Fibroblast of lung (primary cell): ENCODE results near the gene TNFSF15. TPM values are rescaled to one million over a fixed set of nuclear protein-coding genes. Genes with fewer than 3 reads are reported as not detected.
A peak's percentile ranks its signal among the peaks of the same experiment; 100 is the strongest.

Source experiments
- DNase-seq, 2 donors: peaks; one replicate each; pipeline versions ENCODE4 v3.0.0 to v3.0.0-alpha.2; 2010; ENCODE audit warnings: low read depth in 2 of 2
- H2AFZ ChIP-seq: 2 replicates; pipeline ENCODE4 v1.5.1; 2012; ENCODE audit warnings: low read length, control low read depth, inconsistent platforms
- H3K27ac ChIP-seq: 2 replicates; pipeline ENCODE4 v1.5.1; 2011; ENCODE audit warnings: low read length, control low read depth; ENCODE audit not compliant: insufficient read depth
- H3K27me3 ChIP-seq: 2 replicates; pipeline ENCODE4 v1.5.1; 2011; ENCODE audit warnings: mild to moderate bottlenecking, low read length; ENCODE audit not compliant: control insufficient read depth, insufficient read depth
- H3K36me3 ChIP-seq: 2 replicates; pipeline ENCODE4 v1.5.1; 2011; ENCODE audit warnings: low read length; ENCODE audit not compliant: control insufficient read depth, insufficient read depth
- H3K4me1 ChIP-seq: 2 replicates; pipeline ENCODE4 v1.5.1; 2011; ENCODE audit warnings: low read length; ENCODE audit not compliant: control insufficient read depth, insufficient read depth; ENCODE audit errors: extremely low read depth
- H3K4me2 ChIP-seq: 2 replicates; pipeline ENCODE4 v1.5.1; 2011; ENCODE audit warnings: low read length, control low read depth; ENCODE audit not compliant: insufficient read depth; ENCODE audit errors: extremely low read depth
- H3K4me3 ChIP-seq, 4 experiments: fragments of 200-600 bp in 1 of 4; sonication (generic) in 1 of 4; replicated peaks in 1 of 4; 2 replicates each; pipeline ENCODE4 v1.5.1; 2011 to 2016; ENCODE audit warnings: low read length in 4 of 4, low read depth in 3 of 4, mild to moderate bottlenecking in 3 of 4, control low read depth in 2 of 4, inconsistent platforms in 1 of 4, mixed read lengths in 1 of 4; ENCODE audit not compliant: insufficient read depth in 1 of 4; ENCODE audit errors: control extremely low read depth in 1 of 4
- H3K79me2 ChIP-seq: 2 replicates; pipeline ENCODE4 v1.5.1; 2012; ENCODE audit warnings: mild to moderate bottlenecking, low read length, inconsistent platforms; ENCODE audit not compliant: control insufficient read depth, insufficient read depth
- H3K9ac ChIP-seq: 2 replicates; pipeline ENCODE4 v1.5.1; 2011; ENCODE audit warnings: mild to moderate bottlenecking, low read length, control low read depth; ENCODE audit not compliant: insufficient read depth
- H3K9me3 ChIP-seq: 2 replicates; pipeline ENCODE4 v1.5.1; 2012; ENCODE audit warnings: low read depth, low read length; ENCODE audit not compliant: control insufficient read depth, insufficient read depth
- H4K20me1 ChIP-seq: 2 replicates; pipeline ENCODE4 v1.5.1; 2011; ENCODE audit warnings: low read length; ENCODE audit not compliant: control insufficient read depth, insufficient read depth; ENCODE audit errors: extremely low read depth
- CTCF ChIP-seq, 2 donors: IDR thresholded peaks in 1 of 2; conservative IDR thresholded peaks in 1 of 2; 1 replicate in 1 of 2; 2 replicates in 1 of 2; pipeline ENCODE4 v1.5.1; 2011 to 2012; ENCODE audit warnings: low read length in 2 of 2, control low read depth in 1 of 2, inconsistent platforms in 1 of 2, low read depth in 1 of 2, mild to moderate bottlenecking in 1 of 2
- EZH2 ChIP-seq: IDR thresholded peaks from 2 replicates; pipeline ENCODE4 v1.5.1; 2012; ENCODE audit warnings: low read length, control low read depth, mild to moderate bottlenecking; ENCODE audit errors: missing control alignments
- polyA plus RNA-seq, 2 donors: library from polyadenylated mRNA; depleted of rRNA in 1 of 2; stranded (reverse) in 1 of 2; unstranded in 1 of 2; fragments of >200 nt; gene quantifications; 2 replicates each; pipeline ENCODE4 v1.2.1, GENCODE V29; 2011 to 2012; ENCODE audit warnings: missing spikeins in 1 of 2
- total RNA-seq: library from RNA; depleted of rRNA; stranded (reverse); fragments of >200 nt; gene quantifications from 2 replicates; pipeline ENCODE4 v1.2.1, GENCODE V29; 2014

Gene TNFSF15
- total and polyA plus RNA-seq, 2 donors (not counting 1 experiment from before 2014, with no cell fraction given), result 0.33 to 0.76 TPM

DNA sequence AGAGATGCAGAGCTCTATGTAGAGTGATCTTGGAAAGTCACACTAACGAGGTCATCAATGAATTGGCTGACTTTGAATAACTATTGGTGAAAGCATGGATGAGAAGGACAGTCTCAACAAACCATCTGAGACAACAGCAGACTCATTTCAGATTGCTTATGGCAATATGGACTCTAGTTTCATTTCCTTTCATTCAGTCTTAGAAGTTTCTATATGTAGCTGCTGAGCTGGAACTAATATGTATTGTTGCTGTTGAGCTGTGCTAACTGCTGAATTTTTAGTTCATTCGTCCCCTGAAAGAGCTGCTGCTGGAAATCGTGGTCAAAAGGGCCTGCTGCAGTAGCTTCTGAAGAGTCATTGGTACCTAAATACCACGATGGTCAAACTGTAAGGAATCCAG lies 31.3 kb downstream of the TNFSF15 start:
- TF ChIP-seq EZH2 (no peak), CTCF (conservative IDR thresholded peaks at IDR 0.05 in 1 of 2, IDR thresholded peaks at IDR 0.05 in 1 of 2; ENCODE audit: low read depth in 1 of 2, low read length in 2 of 2) (no peak)
- Histone ChIP-seq H2AFZ (no peak overlapping the region), H3K79me2 (no peaks in the 10 kb centered on the region), H3K36me3 (no peaks in the 10 kb centered on the region), H4K20me1 (no peaks in the 10 kb centered on the region), H3K27me3 (peaks cover 6% of the 10 kb centered on the region), H3K4me2 (no peak overlapping the region), H3K9ac (no peak overlapping the region), H3K4me3 (no peak overlapping the region), H3K27ac (no peak overlapping the region), H3K4me1 (no peaks in the 10 kb centered on the region), H3K9me3 (no peaks in the 10 kb centered on the region)
- no peak for DNase-seq

DNA sequence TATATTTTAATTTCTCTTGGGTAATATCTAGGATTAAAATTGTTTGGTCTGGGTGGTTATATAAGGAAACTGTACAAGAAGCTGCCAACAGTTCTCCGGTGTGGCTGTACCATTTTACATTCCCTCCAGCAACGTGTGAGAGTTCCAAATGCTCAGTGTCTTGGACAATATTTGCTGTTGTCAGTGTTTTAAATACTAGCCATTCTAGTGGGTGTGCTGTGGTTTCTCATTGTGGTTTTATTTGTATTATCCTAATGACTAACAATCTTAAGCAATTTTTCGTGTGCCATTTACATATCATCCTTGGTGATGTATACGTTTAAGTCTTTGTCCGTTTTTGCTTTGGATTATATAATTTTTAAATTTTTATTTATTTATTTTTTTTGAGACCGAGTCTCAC lies 34.0 kb downstream of the TNFSF15 start:
- Histone ChIP-seq H3K4me3 (no peak overlapping the region), H3K9me3 (no peaks in the 10 kb centered on the region), H3K36me3 (no peaks in the 10 kb centered on the region), H3K79me2 (no peaks in the 10 kb centered on the region), H3K27ac (no peak overlapping the region), H3K9ac (no peak overlapping the region), H2AFZ (no peak overlapping the region), H4K20me1 (no peaks in the 10 kb centered on the region), H3K4me1 (no peaks in the 10 kb centered on the region), H3K27me3 (peaks cover 5% of the 10 kb centered on the region), H3K4me2 (no peak overlapping the region)
- TF ChIP-seq EZH2 (no peak), CTCF (conservative IDR thresholded peaks at IDR 0.05 in 1 of 2, IDR thresholded peaks at IDR 0.05 in 1 of 2; ENCODE audit: low read depth in 1 of 2, low read length in 2 of 2) (no peak)
- peak in 1 of 2 donors; percentile 83 for DNase-seq

GRCh38 chr9:114770991-114771390 lies 34.8 kb downstream of the TNFSF15 start:
- no peaks in the 10 kb centered on the region for H4K20me1 ChIP-seq
- H3K79me2 ChIP-seq, result no peaks in the 10 kb centered on the region
- H2AFZ ChIP-seq, result no peak overlapping the region
- no peaks in the 10 kb centered on the region for H3K4me1 ChIP-seq
- H3K9ac ChIP-seq, result no peak overlapping the region
- H3K4me3 ChIP-seq, result no peak overlapping the region
- no peaks in the 10 kb centered on the region for H3K9me3 ChIP-seq
- peaks cover 5% of the 10 kb centered on the region for H3K27me3 ChIP-seq
- TF ChIP-seq CTCF (conservative IDR thresholded peaks at IDR 0.05 in 1 of 2, IDR thresholded peaks at IDR 0.05 in 1 of 2; ENCODE audit: low read depth in 1 of 2, low read length in 2 of 2), result no peak
- TF ChIP-seq EZH2, result no peak
- no peaks in the 10 kb centered on the region for H3K36me3 ChIP-seq
- DNase-seq, result no peak
- no peak overlapping the region for H3K27ac ChIP-seq
- no peak overlapping the region for H3K4me2 ChIP-seq
